ENCODE results near the gene ZNF705A.
"Not testable (repeated sequence)": the region's sequence is repeated elsewhere in the genome, so short reads cannot be mapped to it uniquely, and the experiment has no call there.

The ZNF705A gene

DNA sequence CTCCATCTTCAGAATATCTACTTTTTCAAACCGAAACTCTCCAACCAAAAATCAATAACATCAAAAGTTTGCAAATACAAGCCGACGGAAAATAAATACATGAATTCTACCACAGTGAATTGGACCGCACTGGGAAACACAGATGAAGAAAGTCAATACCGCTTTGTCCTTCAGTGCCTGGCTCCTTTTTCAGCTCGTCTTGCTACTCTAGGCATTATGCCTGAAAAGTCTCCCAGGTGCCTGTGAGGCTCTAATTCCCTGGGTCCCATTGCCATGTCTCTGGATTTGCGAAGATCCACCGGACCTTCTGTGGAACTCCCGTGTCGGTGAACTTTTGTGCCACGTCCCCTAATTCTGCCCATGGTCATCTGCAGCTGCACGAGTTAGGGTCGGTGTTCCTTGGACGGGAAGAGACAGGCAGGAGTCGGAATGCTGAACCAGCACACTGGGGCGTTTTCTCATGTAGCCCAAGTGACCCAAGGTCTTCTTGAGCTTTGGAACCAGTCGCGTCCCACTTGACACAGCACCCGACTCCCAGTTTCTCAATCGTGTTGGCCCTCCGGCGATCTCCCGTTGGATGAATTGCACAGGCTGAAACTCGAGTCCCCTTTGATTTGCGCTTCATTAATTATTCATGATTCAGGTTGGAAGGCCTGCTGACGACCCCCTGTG is 62.0 kb downstream of the ZNF705A start:
- H4K20me1 ChIP-seq (ENCODE audit: control insufficient read depth, insufficient read depth, low read depth, low read length); H3K79me2 ChIP-seq (ENCODE audit: control insufficient read depth, low read length); H3K27me3 ChIP-seq (ENCODE audit: control insufficient read depth, low read length); H3K4me1 ChIP-seq (ENCODE audit: control insufficient read depth, low read length); H3K9me2 ChIP-seq (replicated peaks; ENCODE audit: control insufficient read depth, low read length); H3K4me3 ChIP-seq (ENCODE audit: low read length); H3K27ac ChIP-seq (ENCODE audit: low read depth, low read length); H3K36me3 ChIP-seq (ENCODE audit: control insufficient read depth, low read length); H3K4me2 ChIP-seq (ENCODE audit: low read length); H3K9me3 ChIP-seq (ENCODE audit: control insufficient read depth, insufficient read depth, low read length); H3F3A ChIP-seq (ENCODE audit: control insufficient read depth, insufficient read depth): not testable (repeated sequence)

DNA sequence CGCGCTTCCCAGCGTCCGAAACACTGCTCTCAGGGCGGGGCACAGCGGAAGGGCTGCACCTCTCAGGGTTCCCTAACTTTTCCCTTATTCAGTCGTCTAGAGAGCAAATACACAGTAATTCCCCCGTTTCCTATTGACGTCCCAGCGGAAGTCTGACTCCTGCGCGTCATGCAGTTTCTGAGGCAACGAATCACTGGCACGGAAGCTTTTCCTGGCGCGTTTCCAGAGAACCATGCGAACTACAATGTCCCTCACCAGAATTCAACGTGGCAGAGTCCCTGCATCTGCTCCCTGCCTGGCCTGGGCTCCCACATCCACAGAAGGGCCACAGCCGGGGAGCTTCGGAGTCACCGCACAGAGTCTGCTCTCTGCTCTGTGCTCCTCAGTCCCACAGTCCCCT is 64.6 kb downstream of the ZNF705A start:
- H3K27ac ChIP-seq (ENCODE audit: low read depth, low read length); H3K4me2 ChIP-seq (ENCODE audit: low read length); H3F3A ChIP-seq (ENCODE audit: control insufficient read depth, insufficient read depth); H3K27me3 ChIP-seq (ENCODE audit: control insufficient read depth, low read length); H4K20me1 ChIP-seq (ENCODE audit: control insufficient read depth, insufficient read depth, low read depth, low read length); H3K36me3 ChIP-seq (ENCODE audit: control insufficient read depth, low read length); H3K79me2 ChIP-seq (ENCODE audit: control insufficient read depth, low read length); H3K9me3 ChIP-seq (ENCODE audit: control insufficient read depth, insufficient read depth, low read length); H3K9me2 ChIP-seq (replicated peaks; ENCODE audit: control insufficient read depth, low read length); H3K4me1 ChIP-seq (ENCODE audit: control insufficient read depth, low read length); H3K4me3 ChIP-seq (ENCODE audit: low read length): not testable (repeated sequence)

- H3K27ac ChIP-seq (ENCODE audit: low read depth, low read length); H3K9me2 ChIP-seq (replicated peaks; ENCODE audit: control insufficient read depth, low read length): not testable (repeated sequence)
These were observed 65.0 kb downstream of the ZNF705A start for GRCh38 chr12:8221844-8222243.

GRCh38 chr12:8222303-8222702 is 65.5 kb downstream of the ZNF705A start:
- not testable (repeated sequence) for H4K20me1 ChIP-seq (ENCODE audit: control insufficient read depth, insufficient read depth, low read depth, low read length)

More at GRCh38 chr12:8221844-8222243, 65.0 kb downstream of the ZNF705A start:
- H3K79me2 ChIP-seq (ENCODE audit: control insufficient read depth, low read length); H3K9me3 ChIP-seq (ENCODE audit: control insufficient read depth, insufficient read depth, low read length); H3K27me3 ChIP-seq (ENCODE audit: control insufficient read depth, low read length); H3F3A ChIP-seq (ENCODE audit: control insufficient read depth, insufficient read depth); H4K20me1 ChIP-seq (ENCODE audit: control insufficient read depth, insufficient read depth, low read depth, low read length); H3K4me3 ChIP-seq (ENCODE audit: low read length); H3K36me3 ChIP-seq (ENCODE audit: control insufficient read depth, low read length); H3K4me2 ChIP-seq (ENCODE audit: low read length); H3K4me1 ChIP-seq (ENCODE audit: control insufficient read depth, low read length): not testable (repeated sequence)

DNA sequence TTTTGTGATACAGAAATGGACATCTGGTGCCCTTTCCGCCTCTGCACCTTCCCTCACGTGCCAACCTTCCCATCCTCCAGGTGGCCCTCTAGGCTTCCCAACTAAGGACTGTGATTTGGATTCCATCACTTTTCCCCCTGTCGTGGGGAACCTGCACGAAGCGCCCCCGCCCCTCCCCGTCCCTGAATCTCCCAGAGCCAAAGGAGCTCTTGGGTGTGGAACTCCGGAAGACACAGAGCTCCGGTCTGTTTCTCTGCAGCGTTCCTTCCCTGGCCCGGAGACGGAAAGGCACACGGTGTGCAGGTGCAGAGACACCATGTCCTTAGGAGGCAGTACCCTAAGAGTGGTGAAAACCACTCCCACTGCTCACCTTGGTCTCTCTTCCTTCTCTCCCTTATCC is 66.8 kb downstream of the ZNF705A start:
- not testable (repeated sequence) for H3K4me2 ChIP-seq (ENCODE audit: low read length); H3K27me3 ChIP-seq (ENCODE audit: control insufficient read depth, low read length); H3K27ac ChIP-seq (ENCODE audit: low read depth, low read length); H3K4me3 ChIP-seq (ENCODE audit: low read length); H4K20me1 ChIP-seq (ENCODE audit: control insufficient read depth, insufficient read depth, low read depth, low read length); H3K4me1 ChIP-seq (ENCODE audit: control insufficient read depth, low read length); H3F3A ChIP-seq (ENCODE audit: control insufficient read depth, insufficient read depth); H3K9me2 ChIP-seq (replicated peaks; ENCODE audit: control insufficient read depth, low read length); H3K36me3 ChIP-seq (ENCODE audit: control insufficient read depth, low read length); H3K79me2 ChIP-seq (ENCODE audit: control insufficient read depth, low read length); H3K9me3 ChIP-seq (ENCODE audit: control insufficient read depth, insufficient read depth, low read length)

More at GRCh38 chr12:8222303-8222702, 65.5 kb downstream of the ZNF705A start:
- not testable (repeated sequence) for H3K27me3 ChIP-seq (ENCODE audit: control insufficient read depth, low read length); H3K4me1 ChIP-seq (ENCODE audit: control insufficient read depth, low read length); H3K36me3 ChIP-seq (ENCODE audit: control insufficient read depth, low read length); H3K9me3 ChIP-seq (ENCODE audit: control insufficient read depth, insufficient read depth, low read length); H3K27ac ChIP-seq (ENCODE audit: low read depth, low read length); H3K4me3 ChIP-seq (ENCODE audit: low read length); H3K9me2 ChIP-seq (replicated peaks; ENCODE audit: control insufficient read depth, low read length); H3K79me2 ChIP-seq (ENCODE audit: control insufficient read depth, low read length); H3F3A ChIP-seq (ENCODE audit: control insufficient read depth, insufficient read depth); H3K4me2 ChIP-seq (ENCODE audit: low read length)

GRCh38 chr12:8224782-8225181 is 68.0 kb downstream of the ZNF705A start:
- not testable (repeated sequence) for H3K4me1 ChIP-seq (ENCODE audit: control insufficient read depth, low read length); H3K9me2 ChIP-seq (replicated peaks; ENCODE audit: control insufficient read depth, low read length); H3K79me2 ChIP-seq (ENCODE audit: control insufficient read depth, low read length); H4K20me1 ChIP-seq (ENCODE audit: control insufficient read depth, insufficient read depth, low read depth, low read length); H3K9me3 ChIP-seq (ENCODE audit: control insufficient read depth, insufficient read depth, low read length); H3K4me3 ChIP-seq (ENCODE audit: low read length); H3K36me3 ChIP-seq (ENCODE audit: control insufficient read depth, low read length); H3K27ac ChIP-seq (ENCODE audit: low read depth, low read length); H3F3A ChIP-seq (ENCODE audit: control insufficient read depth, insufficient read depth); H3K4me2 ChIP-seq (ENCODE audit: low read length); H3K27me3 ChIP-seq (ENCODE audit: control insufficient read depth, low read length)
